WI38 (cell line): Measurements from ENCODE around the gene DGUOK.

Experiments used
- H3K4me3 ChIP-seq: 2 replicates; pipeline ENCODE4 v1.5.1; 2011; ENCODE audit warnings: low read depth, mild to moderate bottlenecking, control low read depth, low read length
- CTCF ChIP-seq: IDR thresholded peaks from 2 replicates; pipeline ENCODE4 v1.5.1; 2012; ENCODE audit warnings: low read depth, mild to moderate bottlenecking, control low read depth, low read length

DGUOK gene

GRCh38 chr2:73946215-73946614, 19.5 kb downstream of the DGUOK start:
- no peak overlapping the region for H3K4me3 ChIP-seq

GRCh38 chr2:73946666-73947065, 20.0 kb downstream of the DGUOK start:
- TF ChIP-seq CTCF = no peak
- no peak overlapping the region for H3K4me3 ChIP-seq

More at GRCh38 chr2:73946215-73946614, 19.5 kb downstream of the DGUOK start:
- no peak for TF ChIP-seq CTCF

GRCh38 chr2:73947412-73948018, 20.8 kb downstream of the DGUOK start:
- no peak for TF ChIP-seq CTCF
- H3K4me3 ChIP-seq = no peak overlapping the region

GRCh38 chr2:73949802-73950201, 23.1 kb downstream of the DGUOK start:
- H3K4me3 ChIP-seq = no peak overlapping the region
- no peak for TF ChIP-seq CTCF

GRCh38 chr2:73952499-73953446, 26.1 kb downstream of the DGUOK start:
- no peak overlapping the region for H3K4me3 ChIP-seq
- no peak for TF ChIP-seq CTCF

- no peak for TF ChIP-seq CTCF
- H3K4me3 ChIP-seq = no peak overlapping the region
These were observed 29.7 kb downstream of the DGUOK start for GRCh38 chr2:73956218-73956865.
